ENCODE data around the gene PSMC4.

Gene PSMC4

GRCh38 chr19:39927076-39927475 is 43.9 kb upstream of the PSMC4 start:
- no peaks in the 10 kb centered on the region for H3K4me1 ChIP-seq (ENCODE audit: control insufficient read depth in 1 of 2, insufficient read depth in 1 of 2, low read depth in 1 of 2, low read length in 1 of 2)
- H3K36me3 ChIP-seq = no peaks in the 10 kb centered on the region
- peaks cover 96% of the 10 kb centered on the region for H3K27me3 ChIP-seq
- no peak for TF ChIP-seq CTCF (IDR thresholded peaks at IDR 0.05)
- H3K4me3 ChIP-seq (ENCODE audit: low read depth in 1 of 2, low read length in 1 of 2) = no peak overlapping the region
- H3K9me3 ChIP-seq = no peaks in the 10 kb centered on the region
- H3K27ac ChIP-seq = no peak overlapping the region

GRCh38 chr19:39927524-39928356 is 43.2 kb upstream of the PSMC4 start:
- no peak overlapping the region for H3K4me3 ChIP-seq (ENCODE audit: low read depth in 1 of 2, low read length in 1 of 2)
- H3K9me3 ChIP-seq = no peaks in the 10 kb centered on the region
- H3K27me3 ChIP-seq = peaks cover 99% of the 10 kb centered on the region
- no peaks in the 10 kb centered on the region for H3K36me3 ChIP-seq
- no peaks in the 10 kb centered on the region for H3K4me1 ChIP-seq (ENCODE audit: control insufficient read depth in 1 of 2, insufficient read depth in 1 of 2, low read depth in 1 of 2, low read length in 1 of 2)
- no peak for TF ChIP-seq CTCF (IDR thresholded peaks at IDR 0.05)
- H3K27ac ChIP-seq = no peak overlapping the region

GRCh38 chr19:39928357-39928725 is 42.6 kb upstream of the PSMC4 start:
- no peaks in the 10 kb centered on the region for H3K4me1 ChIP-seq (ENCODE audit: control insufficient read depth in 1 of 2, insufficient read depth in 1 of 2, low read depth in 1 of 2, low read length in 1 of 2)
- H3K27ac ChIP-seq = no peak overlapping the region
- no peak for TF ChIP-seq CTCF (IDR thresholded peaks at IDR 0.05)
- H3K27me3 ChIP-seq = peaks cover 99% of the 10 kb centered on the region
- no peaks in the 10 kb centered on the region for H3K9me3 ChIP-seq
- no peak overlapping the region for H3K4me3 ChIP-seq (ENCODE audit: low read depth in 1 of 2, low read length in 1 of 2)
- no peaks in the 10 kb centered on the region for H3K36me3 ChIP-seq

GRCh38 chr19:39929750-39930149 is 41.2 kb upstream of the PSMC4 start:
- no peak for TF ChIP-seq CTCF (IDR thresholded peaks at IDR 0.05)
- no peak overlapping the region for H3K27ac ChIP-seq
- no peaks in the 10 kb centered on the region for H3K9me3 ChIP-seq
- H3K27me3 ChIP-seq = peaks cover 99% of the 10 kb centered on the region
- H3K4me1 ChIP-seq (ENCODE audit: control insufficient read depth in 1 of 2, insufficient read depth in 1 of 2, low read depth in 1 of 2, low read length in 1 of 2) = peaks cover 0 to 2% of the 10 kb centered on the region in 2 experiments
- no peak overlapping the region for H3K4me3 ChIP-seq (ENCODE audit: low read depth in 1 of 2, low read length in 1 of 2)
- no peaks in the 10 kb centered on the region for H3K36me3 ChIP-seq

- H3K36me3 ChIP-seq = no peaks in the 10 kb centered on the region
- no peak within 1 kb of the TSS for H3K4me3 ChIP-seq (ENCODE audit: low read depth in 1 of 2, low read length in 1 of 2)
- H3K27ac ChIP-seq = no peak within 1 kb of the TSS
- peaks cover 0 to 23% of the 10 kb centered on the region in 2 experiments for H3K4me1 ChIP-seq (ENCODE audit: control insufficient read depth in 1 of 2, insufficient read depth in 1 of 2, low read depth in 1 of 2, low read length in 1 of 2)
- TF ChIP-seq CTCF (IDR thresholded peaks at IDR 0.05) = no peak
- no peaks in the 10 kb centered on the region for H3K9me3 ChIP-seq
- peaks cover 96% of the 10 kb centered on the region for H3K27me3 ChIP-seq
Observed at GRCh38 chr19:39934584-39935363, 36.2 kb upstream of the PSMC4 start, which contains the start of gene FCGBP. Gene FCGBP (minus strand): TSS chr19:39934634.

All from neutrophil (primary cell).